RWPE1 (cell line): ENCODE measurements around the gene LAMA3.

ENCODE experiments used
- CTCF ChIA-PET: fragments of 350-600 bp; sonication (Branson Sonifier 250); formaldehyde crosslinking; extraction: SDS; loops from one replicate; lab custom pipeline; 2021; lab: Yijun Ruan, JAX
- POLR2A ChIA-PET: fragments of 400-600 bp; formaldehyde crosslinking; extraction: SDS; loops from one replicate; lab custom pipeline; 2020; ENCODE audit warnings: antibody characterized with exemption; ENCODE audit not compliant: low non-redundant PET; lab: Yijun Ruan, JAX
- DNase-seq: peaks from one replicate; pipeline ENCODE4 v3.0.0; 2012; ENCODE audit warnings: low spot score
- H3K27ac ChIP-seq: fragments of 450-650 bp; 2 replicates; pipeline ENCODE4 v1.5.1; 2017
- TF ChIP-seq, protein P1 (sequence below): fragments of 450-650 bp; conservative IDR thresholded peaks from 2 replicates; pipeline ENCODE4 v1.5.1; 2017; ENCODE audit warnings: low read depth, mild to moderate bottlenecking

LAMA3 gene, protein sequence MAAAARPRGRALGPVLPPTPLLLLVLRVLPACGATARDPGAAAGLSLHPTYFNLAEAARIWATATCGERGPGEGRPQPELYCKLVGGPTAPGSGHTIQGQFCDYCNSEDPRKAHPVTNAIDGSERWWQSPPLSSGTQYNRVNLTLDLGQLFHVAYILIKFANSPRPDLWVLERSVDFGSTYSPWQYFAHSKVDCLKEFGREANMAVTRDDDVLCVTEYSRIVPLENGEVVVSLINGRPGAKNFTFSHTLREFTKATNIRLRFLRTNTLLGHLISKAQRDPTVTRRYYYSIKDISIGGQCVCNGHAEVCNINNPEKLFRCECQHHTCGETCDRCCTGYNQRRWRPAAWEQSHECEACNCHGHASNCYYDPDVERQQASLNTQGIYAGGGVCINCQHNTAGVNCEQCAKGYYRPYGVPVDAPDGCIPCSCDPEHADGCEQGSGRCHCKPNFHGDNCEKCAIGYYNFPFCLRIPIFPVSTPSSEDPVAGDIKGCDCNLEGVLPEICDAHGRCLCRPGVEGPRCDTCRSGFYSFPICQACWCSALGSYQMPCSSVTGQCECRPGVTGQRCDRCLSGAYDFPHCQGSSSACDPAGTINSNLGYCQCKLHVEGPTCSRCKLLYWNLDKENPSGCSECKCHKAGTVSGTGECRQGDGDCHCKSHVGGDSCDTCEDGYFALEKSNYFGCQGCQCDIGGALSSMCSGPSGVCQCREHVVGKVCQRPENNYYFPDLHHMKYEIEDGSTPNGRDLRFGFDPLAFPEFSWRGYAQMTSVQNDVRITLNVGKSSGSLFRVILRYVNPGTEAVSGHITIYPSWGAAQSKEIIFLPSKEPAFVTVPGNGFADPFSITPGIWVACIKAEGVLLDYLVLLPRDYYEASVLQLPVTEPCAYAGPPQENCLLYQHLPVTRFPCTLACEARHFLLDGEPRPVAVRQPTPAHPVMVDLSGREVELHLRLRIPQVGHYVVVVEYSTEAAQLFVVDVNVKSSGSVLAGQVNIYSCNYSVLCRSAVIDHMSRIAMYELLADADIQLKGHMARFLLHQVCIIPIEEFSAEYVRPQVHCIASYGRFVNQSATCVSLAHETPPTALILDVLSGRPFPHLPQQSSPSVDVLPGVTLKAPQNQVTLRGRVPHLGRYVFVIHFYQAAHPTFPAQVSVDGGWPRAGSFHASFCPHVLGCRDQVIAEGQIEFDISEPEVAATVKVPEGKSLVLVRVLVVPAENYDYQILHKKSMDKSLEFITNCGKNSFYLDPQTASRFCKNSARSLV (N-terminal part only)

DNA sequence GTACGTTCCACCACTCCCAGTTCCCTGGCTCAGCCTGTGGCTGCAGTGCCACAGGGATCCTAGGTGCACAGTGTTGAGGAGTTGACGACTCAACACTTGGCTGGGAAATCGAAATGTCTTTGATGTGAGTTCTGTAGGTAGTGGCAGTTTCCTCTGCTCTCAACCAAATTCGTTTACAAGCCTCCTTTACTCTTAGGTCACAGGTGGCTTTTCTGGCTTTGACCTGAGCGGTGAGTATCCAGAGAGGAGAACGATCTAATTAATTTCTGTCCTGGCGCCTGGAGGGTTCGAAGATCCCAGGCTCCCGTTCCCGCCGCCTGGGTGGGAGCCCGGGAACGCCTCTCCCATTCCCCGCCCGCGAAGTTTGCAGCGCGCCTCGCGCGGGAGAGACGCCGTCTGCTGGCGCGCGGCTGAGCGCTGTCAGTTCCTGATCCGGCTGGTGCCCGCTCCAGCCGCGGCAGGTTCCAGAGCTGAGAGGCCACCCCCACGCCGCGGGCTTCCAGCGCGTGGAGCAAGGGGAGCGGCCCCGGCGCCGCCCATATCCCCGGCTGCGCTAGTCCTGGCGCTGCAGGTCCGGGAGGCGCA is at the start of gene LAMA3:
Gene LAMA3 (plus strand): TSS at position 423 of the 585 bp plus-strand sequence. CDS start 231 bp downstream, outside the sequence.
- TF ChIP-seq, protein P1, sequence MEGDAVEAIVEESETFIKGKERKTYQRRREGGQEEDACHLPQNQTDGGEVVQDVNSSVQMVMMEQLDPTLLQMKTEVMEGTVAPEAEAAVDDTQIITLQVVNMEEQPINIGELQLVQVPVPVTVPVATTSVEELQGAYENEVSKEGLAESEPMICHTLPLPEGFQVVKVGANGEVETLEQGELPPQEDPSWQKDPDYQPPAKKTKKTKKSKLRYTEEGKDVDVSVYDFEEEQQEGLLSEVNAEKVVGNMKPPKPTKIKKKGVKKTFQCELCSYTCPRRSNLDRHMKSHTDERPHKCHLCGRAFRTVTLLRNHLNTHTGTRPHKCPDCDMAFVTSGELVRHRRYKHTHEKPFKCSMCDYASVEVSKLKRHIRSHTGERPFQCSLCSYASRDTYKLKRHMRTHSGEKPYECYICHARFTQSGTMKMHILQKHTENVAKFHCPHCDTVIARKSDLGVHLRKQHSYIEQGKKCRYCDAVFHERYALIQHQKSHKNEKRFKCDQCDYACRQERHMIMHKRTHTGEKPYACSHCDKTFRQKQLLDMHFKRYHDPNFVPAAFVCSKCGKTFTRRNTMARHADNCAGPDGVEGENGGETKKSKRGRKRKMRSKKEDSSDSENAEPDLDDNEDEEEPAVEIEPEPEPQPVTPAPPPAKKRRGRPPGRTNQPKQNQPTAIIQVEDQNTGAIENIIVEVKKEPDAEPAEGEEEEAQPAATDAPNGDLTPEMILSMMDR = peak; percentile 53
- ChIA-PET CTCF (interaction anchor here (0.9 kb wide), 1 partner anchor 14 kb away, joined by 3 read pairs; no protein-coding TSS in a partner anchor), POLR2A (no interaction called here)
- peak within 1 kb of the TSS; percentile 88 for H3K27ac ChIP-seq
- peak; percentile 56 for DNase-seq

DNA sequence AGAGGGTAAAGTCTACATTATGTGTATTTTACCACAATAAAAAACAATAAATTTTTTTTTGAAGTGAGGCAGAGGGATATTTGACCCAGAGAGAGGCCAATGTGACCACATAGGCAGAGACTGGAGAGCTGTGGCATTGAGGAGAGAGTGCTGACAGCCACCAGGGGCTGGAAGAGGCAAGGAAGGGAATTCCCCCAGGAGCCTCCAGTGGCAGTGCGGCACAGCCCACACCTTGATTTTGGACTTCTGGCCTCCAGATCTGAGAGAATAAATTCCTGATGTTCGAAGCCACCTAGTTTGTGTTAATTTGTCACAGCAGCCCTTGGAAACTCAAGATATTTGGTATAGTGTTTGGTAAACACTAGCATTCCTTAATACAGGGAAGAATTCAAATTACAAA is 49.2 kb upstream of the LAMA3 start:
- CTCF ChIA-PET = no interaction called here
- POLR2A ChIA-PET = no interaction called here
- no peak for DNase-seq
- no peak overlapping the region for H3K27ac ChIP-seq
- TF ChIP-seq, protein P1 = no peak

DNA sequence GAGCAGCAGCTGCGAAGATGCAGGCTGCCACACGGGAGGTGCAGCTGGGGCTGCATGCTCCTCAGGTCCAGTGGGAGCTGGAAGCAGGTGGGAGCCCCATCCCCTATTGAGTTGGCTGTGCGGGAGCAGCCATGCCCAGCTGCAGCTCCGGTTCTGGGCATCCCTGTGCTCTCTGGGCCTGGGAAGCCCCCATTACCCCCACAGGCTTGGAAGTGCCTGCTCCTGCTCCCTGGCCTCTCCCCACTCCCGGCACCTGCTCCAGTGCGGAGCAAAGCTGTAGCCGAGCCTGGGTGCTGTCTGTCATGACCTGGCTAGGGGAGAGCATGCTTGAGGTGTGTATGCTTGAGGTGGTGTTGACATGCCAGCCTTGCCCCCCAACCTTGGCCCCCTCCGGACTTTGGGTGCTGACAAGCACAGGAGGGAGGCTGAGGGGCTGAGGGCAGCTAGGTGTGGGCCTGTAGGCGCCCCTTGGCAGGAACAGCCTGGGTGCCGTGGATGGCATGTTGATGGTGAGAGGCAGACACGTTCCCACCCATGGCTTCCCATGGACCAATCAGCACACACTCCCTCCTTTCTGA is 48.0 kb upstream of the LAMA3 start:
- no peak overlapping the region for H3K27ac ChIP-seq
- TF ChIP-seq, protein P1 = no peak
- CTCF ChIA-PET = no interaction called here
- POLR2A ChIA-PET = no interaction called here
- no peak for DNase-seq

DNA sequence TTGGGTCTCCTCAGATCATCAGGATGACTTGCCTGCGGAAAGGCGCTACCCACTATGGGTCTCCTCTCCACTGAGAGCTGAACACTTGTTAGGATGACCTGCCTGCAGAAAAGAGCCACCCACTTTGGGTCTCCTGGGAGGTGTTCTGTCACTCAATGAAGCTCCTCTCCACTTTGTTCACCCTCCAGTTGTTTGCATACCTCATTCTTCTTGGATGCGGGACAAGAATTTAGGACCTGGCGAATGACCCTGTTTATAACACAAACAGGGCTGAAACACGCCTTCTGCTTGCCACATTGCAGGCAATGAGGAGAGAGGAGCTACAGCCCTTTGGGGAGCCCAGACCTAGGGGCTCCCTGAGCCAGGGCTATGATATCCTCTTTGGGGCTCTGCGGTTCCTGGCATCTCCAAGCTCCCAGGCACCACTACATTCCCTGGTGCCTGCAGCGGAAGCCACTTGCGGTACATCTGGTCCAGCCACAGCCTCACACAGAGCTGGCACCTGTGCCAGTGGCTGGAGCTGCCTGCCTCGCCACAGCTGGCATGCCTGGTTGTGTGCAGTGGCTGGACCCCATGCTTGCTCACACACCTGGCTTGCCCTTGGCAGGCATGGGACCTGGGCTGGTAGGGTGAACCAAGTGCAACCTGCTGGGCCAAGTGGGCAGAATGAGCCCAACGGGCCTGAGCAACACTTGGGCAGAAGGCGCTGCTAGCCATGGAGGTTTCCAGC is 47.2 kb upstream of the LAMA3 start:
- TF ChIP-seq, protein P1 = no peak
- ChIA-PET POLR2A (no interaction called here), CTCF (no interaction called here)

DNA sequence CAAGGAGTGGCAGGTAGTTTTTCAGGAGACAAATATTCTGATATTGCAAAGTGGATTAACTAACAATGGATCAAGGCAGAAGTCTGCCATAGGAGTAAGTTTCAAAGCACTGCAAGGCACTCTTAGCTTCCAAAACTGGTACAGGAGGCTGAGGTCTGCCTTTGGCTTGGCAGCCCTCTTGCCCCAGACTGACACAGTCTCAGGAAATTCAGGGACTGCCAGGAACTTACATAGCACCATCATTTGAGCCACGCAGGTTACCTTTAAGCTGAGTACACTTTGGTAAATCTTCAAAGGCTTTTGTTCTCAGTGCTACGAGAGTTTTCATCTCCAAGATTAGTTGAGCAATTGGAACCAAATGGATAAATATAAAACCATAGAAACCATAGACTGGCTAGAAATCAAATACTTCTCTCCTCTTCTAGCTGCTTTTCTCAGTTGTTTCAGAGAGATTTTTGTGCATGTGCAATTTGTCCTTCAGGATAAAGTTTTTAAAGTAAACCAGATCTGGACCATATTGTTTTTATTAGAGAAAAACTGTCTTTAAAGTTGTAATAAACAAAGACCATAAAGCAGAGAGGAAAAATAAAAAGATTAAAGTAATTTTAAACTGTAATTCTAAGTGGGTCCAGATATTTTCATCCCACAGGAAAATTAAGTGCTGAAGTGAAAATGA is 45.3 kb upstream of the LAMA3 start:
- CTCF ChIA-PET = no interaction called here
- TF ChIP-seq, protein P1 = no peak
- POLR2A ChIA-PET = no interaction called here
- H3K27ac ChIP-seq = no peak overlapping the region
- DNase-seq = no peak

More for the DNA sequence above, 47.2 kb upstream of the LAMA3 start:
- H3K27ac ChIP-seq = no peak overlapping the region
- no peak for DNase-seq
